Forelimb muscle (tissue), 1 donor: Measurements from ENCODE around the gene PPP1R14C. TPM values are rescaled to one million over a fixed set of nuclear protein-coding genes. Genes with fewer than 3 reads are reported as not detected.

Source experiments
- DNase-seq: peaks from one replicate; pipeline ENCODE4 v3.0.0-alpha.2; 2013; ENCODE audit warnings: low read depth
- polyA plus RNA-seq: library from polyadenylated mRNA; unstranded; fragments of 120-200 nt; gene quantifications from one replicate; pipeline ENCODE4 v1.2.1, GENCODE V29; 2013; ENCODE audit not compliant: insufficient read length

PPP1R14C gene
- polyA plus RNA-seq, 1 donor, result 55.8 TPM

GRCh38 chr6:150271172-150271500, 128.3 kb downstream of the PPP1R14C start:
- no peak for DNase-seq

DNA sequence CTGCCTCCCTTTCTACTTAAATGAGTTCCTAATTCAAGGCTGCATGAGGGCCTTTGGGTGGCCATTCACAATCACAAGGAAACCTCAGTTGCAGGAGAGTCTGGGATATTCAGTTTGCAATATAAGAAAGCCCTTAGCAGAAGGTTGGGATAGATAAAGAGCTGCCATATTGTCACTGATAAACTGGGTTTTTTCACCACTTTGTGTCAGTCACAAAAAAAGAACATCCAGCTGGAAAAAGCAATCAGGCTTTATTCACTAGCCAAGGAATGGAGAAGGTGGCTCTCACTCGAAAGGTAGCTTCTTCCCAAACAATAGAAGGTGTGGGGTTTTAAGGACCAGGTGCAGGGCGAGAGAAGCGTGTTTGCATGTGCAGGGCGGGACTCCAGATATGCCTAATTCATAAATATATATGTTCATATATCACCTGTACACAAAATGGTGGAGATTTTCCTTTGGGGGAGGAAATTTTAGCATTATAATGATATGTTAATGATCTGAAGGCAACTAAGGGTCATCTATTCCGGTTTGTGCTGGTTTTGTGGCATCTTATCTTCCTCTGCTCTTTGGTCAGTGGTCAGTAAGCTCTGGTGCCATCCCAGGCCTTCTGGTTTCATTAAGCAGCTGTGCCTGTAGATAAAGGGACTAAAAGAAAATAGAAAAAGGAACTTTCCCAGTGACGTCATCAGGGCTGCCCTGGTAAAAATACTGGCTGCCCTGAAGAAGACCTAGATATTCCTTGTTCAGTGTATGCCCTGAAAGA, 128.8 kb downstream of the PPP1R14C start:
- DNase-seq, result no peak

DNA sequence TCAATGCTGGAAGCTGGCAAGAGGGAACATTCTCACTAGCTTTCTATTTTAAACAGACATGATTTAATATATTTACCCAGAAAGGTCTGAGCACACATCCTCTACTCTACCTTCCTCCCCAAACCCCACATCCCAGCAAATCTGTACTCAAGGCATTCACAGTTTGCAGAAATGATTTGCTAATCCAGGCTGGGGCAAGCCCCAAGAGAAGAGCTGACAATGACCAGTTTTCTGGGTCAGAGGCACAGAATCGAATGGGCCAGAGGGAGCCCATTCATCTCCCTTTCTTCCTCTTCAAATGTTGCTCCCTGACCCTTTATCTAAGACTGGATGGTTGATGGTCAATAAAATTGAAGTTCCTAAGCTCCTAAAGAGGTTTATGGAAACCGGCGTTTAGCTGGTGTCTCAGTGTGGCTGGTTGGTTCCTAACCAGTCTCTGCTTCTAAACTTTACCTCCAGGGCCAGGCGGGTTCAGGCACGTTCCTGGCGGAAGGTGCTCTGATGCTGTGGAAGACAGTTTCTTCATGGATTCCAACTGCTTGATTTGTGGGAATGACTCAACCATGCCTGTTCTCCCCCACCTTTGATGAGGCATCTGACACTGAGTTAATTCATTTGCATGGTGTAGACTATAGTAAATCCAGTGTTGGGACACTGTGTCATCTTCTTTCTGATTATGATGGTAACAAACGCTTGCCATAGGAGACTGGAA, 129.6 kb downstream of the PPP1R14C start:
- no peak for DNase-seq

GRCh38 chr6:150272976-150273315, 130.1 kb downstream of the PPP1R14C start:
- DNase-seq, result no peak

GRCh38 chr6:150273457-150274309, 130.8 kb downstream of the PPP1R14C start:
- no peak for DNase-seq

GRCh38 chr6:150275489-150275888, 132.6 kb downstream of the PPP1R14C start:
- no peak for DNase-seq

DNA sequence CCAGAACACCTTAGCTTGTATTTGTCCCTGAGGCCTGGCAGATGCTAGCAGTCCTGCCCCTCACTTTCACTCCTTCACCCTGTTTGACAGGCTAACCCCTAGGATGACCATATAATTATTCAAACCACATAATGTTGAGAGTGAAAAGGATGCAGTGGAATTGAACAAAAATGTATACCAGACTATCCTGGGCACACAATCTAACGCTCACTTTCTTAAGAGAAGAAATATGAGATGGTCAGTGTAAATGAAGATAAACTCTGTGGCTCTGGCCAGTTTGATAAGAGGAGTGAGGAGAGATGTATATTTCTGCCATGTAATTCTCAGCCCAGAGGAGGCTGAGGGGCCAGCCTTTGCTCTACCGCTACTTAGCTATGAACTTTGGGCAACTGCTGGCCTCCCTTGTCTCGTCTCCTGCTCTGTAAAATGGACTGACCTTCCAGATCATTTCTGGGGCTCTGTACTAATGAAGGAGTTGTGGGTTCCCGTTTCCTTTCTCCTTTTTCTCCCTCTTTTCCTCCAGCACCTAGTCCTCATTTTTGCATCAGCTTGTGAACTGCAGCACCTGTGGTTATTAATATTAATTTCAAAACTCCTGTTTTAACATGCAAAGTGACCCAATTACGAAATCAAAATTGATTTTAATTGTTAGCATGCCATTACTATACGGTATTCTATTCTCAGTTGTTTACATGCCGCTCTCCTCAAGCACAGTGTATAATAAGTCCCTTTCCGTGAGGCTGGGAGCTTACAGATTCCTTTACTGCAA, 133.5 kb downstream of the PPP1R14C start:
- no peak for DNase-seq

DNA sequence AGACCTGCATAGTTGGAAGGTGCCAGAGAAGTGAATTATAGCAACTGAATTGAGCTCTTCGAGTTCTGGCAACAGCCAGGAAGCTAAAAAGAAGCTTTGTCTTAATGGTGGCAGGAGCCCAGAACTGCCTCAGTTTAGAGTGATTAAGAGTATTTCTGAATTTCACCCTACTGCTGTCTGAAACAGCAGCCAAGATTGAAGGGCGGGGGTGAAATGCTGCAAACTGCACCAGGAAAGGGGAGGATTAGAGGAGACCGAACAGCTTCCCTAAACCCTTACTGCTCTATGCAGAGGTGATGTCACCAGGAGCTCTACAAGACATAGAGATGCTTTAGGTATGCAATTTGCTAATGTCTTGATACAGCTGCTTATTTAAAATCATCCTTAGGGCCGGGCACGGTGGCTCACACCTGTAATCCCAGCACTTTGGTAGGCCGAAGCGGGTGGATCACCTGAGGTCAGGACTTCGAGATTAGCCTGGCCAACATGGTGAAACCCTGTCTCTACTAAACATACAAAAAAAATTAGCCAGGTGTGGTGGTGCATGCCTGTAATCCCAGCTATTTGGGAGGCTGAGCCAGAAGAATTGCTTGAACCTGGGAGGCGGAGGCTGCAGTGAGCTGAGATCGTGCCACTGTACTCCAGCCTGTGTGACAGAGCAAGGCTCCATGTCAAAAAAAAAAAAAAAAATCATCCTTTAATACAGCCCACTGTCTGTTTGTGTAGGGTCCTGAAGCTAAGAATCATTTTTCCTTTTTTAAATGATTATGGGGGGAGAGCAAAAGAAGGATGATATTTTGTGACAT, 134.3 kb downstream of the PPP1R14C start:
- no peak for DNase-seq

GRCh38 chr6:150279533-150279932, 136.7 kb downstream of the PPP1R14C start:
- DNase-seq, result no peak

DNA sequence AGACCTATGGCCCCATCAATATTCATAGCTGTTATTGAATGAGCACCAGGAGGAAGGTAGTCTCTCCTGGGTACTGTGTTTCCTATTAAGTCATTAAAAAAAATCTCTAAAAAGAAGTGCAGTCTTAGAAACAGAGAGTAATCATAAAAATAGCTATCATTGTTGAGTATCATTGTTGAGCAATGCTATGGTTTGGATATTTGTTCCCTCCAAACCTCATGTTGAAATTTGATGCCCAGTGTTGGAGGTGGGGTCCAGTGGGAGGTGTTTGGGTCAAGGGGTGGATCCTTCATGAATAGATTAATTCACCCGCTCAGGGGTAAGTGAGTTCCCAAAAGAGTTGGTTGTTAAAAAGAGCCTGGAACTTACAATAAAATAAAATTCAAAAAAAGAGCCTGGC, 137.9 kb downstream of the PPP1R14C start:
- DNase-seq, result no peak

DNA sequence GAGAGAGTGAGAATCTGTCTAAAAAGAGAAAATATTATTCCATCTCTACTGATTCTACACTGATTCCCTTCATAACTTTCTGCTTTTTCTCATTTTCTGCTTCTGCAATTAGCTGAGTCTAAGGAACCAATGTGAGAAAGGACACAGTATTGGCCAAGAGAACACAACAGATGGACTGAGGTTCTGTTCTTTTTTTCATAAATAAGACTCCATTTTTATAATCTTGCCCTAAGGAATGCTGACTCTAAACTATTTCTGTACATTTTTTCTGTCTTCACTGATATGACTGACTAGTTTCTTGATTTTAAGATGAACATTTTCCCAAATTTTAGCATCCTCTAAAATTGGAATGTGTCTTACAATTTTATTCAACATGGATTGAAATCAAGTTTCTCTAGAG, 138.9 kb downstream of the PPP1R14C start:
- DNase-seq, result no peak

DNA sequence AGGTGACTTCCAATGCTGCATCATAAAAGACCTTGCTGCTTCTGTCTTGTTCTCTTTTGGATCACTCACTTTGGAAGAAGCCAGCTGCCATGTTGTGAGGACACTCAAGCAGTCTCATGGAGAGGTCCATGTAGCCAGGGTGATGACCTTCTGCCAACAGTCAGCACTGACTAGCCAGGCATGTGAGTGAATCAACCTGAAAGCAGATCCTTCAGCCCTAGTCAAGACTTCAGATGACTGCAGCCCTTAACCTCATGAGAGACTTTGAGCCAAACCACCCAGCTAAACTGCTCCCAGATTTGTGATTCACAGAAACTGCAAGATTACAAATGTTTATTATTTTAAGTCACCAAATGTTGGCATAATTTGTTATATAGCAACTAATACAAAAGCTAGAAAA, 140.0 kb downstream of the PPP1R14C start:
- DNase-seq, result no peak

- DNase-seq, result no peak
Observed at GRCh38 chr6:150286460-150286859, 143.6 kb downstream of the PPP1R14C start.

DNA sequence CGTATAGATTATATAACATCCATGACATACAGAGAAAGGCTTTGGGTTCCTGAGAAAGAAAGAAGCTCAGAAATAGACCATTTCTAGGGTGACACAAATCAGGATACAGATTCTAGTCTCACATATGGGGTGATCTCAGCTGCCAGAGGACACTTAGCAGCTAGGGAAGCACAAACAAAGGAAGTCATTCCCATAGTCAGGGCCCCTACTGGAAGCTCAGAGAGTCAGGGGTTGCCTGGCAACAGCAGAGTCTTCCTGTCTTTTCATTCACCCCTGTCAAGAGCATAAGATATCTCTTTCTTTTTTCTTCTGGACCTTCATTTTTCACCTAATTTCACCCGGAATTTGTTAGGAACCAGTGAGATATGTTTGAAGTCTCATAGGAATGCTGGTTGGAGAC, 144.1 kb downstream of the PPP1R14C start:
- no peak for DNase-seq

GRCh38 chr6:150288456-150288855, 145.6 kb downstream of the PPP1R14C start:
- no peak for DNase-seq

- no peak for DNase-seq
Observed at GRCh38 chr6:150289454-150290071, 146.7 kb downstream of the PPP1R14C start.

GRCh38 chr6:150290429-150290828, 147.6 kb downstream of the PPP1R14C start:
- no peak for DNase-seq

GRCh38 chr6:150291968-150292710, 149.3 kb downstream of the PPP1R14C start:
- no peak for DNase-seq

- no peak for DNase-seq
Observed at GRCh38 chr6:150293019-150293418, 150.2 kb downstream of the PPP1R14C start.
